GM10248 (cell line): ENCODE results near the gene NF2.

Experiments used
- CTCF ChIA-PET: fragments of 300-600 bp; sonication (Branson Sonifier 250); formaldehyde crosslinking; extraction: SDS; loops from one replicate; lab custom pipeline; 2021; ENCODE audit warnings: antibody characterized with exemption; lab: Yijun Ruan, JAX
- POLR2A ChIA-PET: fragments of 350-650 bp; sonication (Branson Sonifier 250); formaldehyde crosslinking; extraction: SDS; loops from one replicate; lab custom pipeline; 2020; ENCODE audit warnings: antibody characterized with exemption; lab: Yijun Ruan, JAX
- DNase-seq: peaks from one replicate; pipeline ENCODE4 v3.0.0; 2012; ENCODE audit errors: extremely low spot score
- TF ChIP-seq, protein P1 (sequence below): IDR thresholded peaks from 2 replicates; pipeline ENCODE4 v1.5.1; 2012; ENCODE audit warnings: mild to moderate bottlenecking, low read depth; ENCODE audit errors: extremely low read depth, missing control alignments, control extremely low read depth

Gene NF2

GRCh38 chr22:29724843-29725242 lies 121.4 kb downstream of the NF2 start:
- TF ChIP-seq, protein P1, sequence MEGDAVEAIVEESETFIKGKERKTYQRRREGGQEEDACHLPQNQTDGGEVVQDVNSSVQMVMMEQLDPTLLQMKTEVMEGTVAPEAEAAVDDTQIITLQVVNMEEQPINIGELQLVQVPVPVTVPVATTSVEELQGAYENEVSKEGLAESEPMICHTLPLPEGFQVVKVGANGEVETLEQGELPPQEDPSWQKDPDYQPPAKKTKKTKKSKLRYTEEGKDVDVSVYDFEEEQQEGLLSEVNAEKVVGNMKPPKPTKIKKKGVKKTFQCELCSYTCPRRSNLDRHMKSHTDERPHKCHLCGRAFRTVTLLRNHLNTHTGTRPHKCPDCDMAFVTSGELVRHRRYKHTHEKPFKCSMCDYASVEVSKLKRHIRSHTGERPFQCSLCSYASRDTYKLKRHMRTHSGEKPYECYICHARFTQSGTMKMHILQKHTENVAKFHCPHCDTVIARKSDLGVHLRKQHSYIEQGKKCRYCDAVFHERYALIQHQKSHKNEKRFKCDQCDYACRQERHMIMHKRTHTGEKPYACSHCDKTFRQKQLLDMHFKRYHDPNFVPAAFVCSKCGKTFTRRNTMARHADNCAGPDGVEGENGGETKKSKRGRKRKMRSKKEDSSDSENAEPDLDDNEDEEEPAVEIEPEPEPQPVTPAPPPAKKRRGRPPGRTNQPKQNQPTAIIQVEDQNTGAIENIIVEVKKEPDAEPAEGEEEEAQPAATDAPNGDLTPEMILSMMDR, result no peak
- POLR2A ChIA-PET, result no interaction called here
- CTCF ChIA-PET, result interaction anchor here (3.0 kb wide), 1 partner anchor 281 kb away, joined by 10 read pairs; no protein-coding TSS in a partner anchor
- no peak for DNase-seq

DNA sequence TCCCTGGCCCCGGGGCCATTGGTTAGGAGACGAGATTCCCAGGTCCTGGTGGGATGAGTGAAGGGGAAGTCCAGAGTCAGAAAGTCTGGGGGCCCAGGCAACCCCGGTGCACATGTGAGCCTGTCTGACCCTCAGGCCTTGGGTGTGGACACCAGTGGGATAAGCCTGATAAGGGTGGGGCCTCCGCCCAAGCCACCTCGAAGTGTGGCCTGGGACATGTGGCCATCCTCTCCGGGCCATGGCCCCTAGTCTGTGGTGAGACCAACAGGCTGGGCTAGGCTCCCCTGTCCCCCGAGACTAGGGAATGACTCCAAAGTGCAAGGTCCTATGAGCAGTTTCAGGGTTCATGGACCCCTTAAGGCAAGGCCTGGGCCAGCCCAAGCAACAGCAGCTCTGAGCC lies 122.7 kb downstream of the NF2 start:
- no peak for DNase-seq
- ChIA-PET CTCF (interaction anchor here (3.0 kb wide), 1 partner anchor 279 kb away, joined by 10 read pairs; no protein-coding TSS in a partner anchor), POLR2A (no interaction called here)
- TF ChIP-seq, protein P1, result no peak

GRCh38 chr22:29726512-29727130 lies 123.2 kb downstream of the NF2 start:
- no peak for DNase-seq
- TF ChIP-seq, protein P1, result no peak
- CTCF ChIA-PET, result interaction anchor here (3.0 kb wide), 1 partner anchor 279 kb away, joined by 10 read pairs; no protein-coding TSS in a partner anchor
- POLR2A ChIA-PET, result no interaction called here

DNA sequence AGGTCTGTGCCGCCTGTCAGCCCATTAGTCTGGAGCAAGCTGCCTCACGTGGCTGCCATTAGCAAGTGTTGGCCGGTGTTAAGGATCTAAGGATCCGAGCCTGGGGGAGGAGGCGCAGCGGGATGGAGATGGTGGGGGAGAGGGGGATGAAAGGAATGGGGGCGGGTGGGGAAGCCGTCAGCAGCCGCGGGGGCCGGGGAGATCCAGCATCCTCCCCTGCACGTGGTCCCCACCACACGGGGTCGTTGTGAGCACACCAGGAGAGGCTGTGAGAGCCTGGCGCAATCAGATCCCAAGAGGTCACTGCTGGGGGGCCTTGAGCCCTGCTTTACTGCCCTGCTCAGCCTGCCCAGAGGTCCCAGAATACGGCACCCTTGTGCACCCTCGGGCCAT lies 123.7 kb downstream of the NF2 start:
- peak; percentile 71 for DNase-seq
- TF ChIP-seq, protein P1, result peak; percentile 41
- ChIA-PET CTCF (interaction anchor here (3.0 kb wide), 1 partner anchor 278 kb away, joined by 10 read pairs; no protein-coding TSS in a partner anchor), POLR2A (no interaction called here)

DNA sequence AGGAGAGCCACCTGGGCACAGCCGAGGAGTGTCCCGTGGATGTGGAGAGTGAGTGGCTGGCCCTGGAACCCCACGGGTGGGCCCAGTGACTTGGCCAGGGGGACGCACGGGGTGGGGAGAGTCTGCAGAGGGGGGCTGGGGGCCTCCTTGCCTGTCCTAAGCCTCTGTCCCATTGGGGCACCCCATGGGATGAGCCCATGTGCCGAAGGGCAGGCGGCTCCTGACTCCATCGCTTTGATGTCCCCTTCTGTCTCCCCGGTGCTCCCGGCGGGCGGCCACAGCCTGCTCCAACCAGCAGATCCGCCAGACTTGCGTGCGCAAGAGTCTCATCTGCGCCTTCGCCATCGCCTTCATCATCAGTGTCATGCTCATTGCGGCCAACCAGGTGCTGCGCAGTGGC lies 125.7 kb downstream of the NF2 start:
- TF ChIP-seq, protein P1, result no peak
- CTCF ChIA-PET, result no interaction called here

DNA sequence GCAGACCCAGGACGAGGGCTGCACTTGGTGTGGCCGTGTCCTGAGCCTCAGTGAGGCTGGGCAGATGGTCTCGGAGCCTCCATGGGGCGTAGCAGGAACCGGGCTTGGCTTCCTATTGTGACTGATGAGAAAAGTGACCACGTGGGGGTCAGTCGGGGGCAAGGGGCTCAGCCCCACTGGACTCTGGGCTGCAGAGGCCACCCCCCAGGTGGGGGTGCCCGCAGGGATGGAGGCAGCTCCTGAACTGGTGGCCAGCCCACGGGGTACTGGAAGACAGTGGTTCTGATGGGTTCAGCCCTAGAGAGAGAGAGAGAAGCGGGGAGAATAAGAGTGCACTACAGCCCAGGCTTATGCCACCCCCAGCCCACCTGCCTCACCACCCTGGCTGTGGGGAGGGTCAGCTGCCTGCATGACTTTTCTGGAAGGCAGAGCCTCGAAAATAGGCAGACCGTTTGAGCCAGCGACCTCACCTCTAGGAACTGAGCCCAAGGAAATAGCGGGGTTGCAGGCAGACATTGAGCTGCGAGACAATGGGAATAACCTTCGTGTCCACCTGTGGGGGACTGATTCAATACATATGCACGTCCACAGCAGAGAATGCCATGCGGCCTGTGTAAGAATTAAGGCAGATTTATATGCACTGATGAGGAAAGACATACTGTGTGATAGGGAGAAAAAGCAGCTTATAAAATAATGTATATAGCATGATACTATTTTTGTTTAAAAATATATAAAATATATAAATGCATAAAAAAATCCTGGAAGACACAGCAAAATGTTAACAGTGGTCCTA lies 127.8 kb downstream of the NF2 start:
- CTCF ChIA-PET, result interaction anchor here (2.8 kb wide), 1 partner anchor 274 kb away, joined by 11 read pairs; no protein-coding TSS in a partner anchor
- TF ChIP-seq, protein P1, result no peak
- DNase-seq, result no peak
- POLR2A ChIA-PET, result no interaction called here

More for the DNA sequence above, 125.7 kb downstream of the NF2 start:
- POLR2A ChIA-PET, result no interaction called here
- DNase-seq, result no peak
